Measurements from ENCODE around the gene MAP3K12. TPM values are rescaled to one million over a fixed set of nuclear protein-coding genes. Genes with fewer than 3 reads are reported as not detected.
"Not testable (repeated sequence)": the region's sequence is repeated elsewhere in the genome, so short reads cannot be mapped to it uniquely, and the experiment has no call there.

MAP3K12 gene
- total and polyA plus RNA-seq, 2 donors = 8.3 to 16.3 TPM

DNA sequence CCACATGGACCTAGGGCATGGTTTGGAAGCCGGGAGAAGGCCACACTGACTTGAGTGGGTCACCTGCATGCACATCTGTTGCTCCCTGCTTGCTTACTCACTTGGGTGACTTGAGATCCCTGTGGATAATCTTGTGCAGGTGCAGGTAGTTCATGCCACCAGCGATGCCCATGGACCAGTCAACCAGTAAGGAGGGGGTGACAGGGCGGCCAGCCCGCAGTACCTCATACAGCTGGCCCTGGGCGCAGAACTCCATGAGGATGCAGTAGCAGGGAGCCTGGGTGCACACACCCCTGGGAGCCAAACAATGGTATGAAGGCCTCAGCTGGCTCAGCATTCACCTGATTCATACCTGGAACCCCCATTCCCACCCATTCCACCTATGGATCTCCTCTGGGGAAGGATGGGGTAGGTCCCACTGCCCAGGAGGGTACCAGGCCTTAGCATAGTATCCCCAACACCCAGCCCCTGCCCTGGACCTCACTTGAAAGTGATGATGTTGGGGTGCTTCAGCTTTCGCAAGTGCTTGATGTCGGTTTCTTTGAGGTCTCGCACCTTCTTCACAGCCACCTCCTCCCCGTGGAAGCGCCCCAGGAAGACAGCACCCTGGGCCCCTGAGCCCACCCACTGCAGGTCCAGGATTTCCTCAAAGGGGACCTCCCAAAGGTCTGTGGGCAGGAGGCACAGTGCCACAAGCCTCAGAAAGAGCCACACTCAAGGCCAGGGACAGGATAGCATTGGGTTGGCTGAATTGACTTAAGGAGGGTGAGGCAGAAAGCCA is 13.1 kb downstream of the MAP3K12 start:
- Histone ChIP-seq H3K4me1 (ENCODE audit: control insufficient read depth in 2 of 2, insufficient read depth in 2 of 2, low read length in 2 of 2) (no peaks in the 10 kb centered on the region), H3K36me3 (ENCODE audit: control insufficient read depth in 2 of 2, insufficient read depth in 2 of 2, low read length in 1 of 2) (peaks cover 62 to 64% of the 10 kb centered on the region in 2 donors), H3K27me3 (ENCODE audit: control insufficient read depth in 2 of 2, insufficient read depth in 1 of 2, low read length in 1 of 2) (no peaks in the 10 kb centered on the region), H3K9me3 (ENCODE audit: control insufficient read depth in 2 of 2, insufficient read depth in 1 of 2, low read length in 1 of 2) (no peaks in the 10 kb centered on the region), H3K27ac (ENCODE audit: low read depth in 1 of 2, low read length in 1 of 2) (no peak overlapping the region), H3K4me3 (ENCODE audit: low read length in 2 of 2) (no peak overlapping the region)
- whole genome bisulfite sequencing = 98% methylated on average over 10 of the region's 10 CpGs
- no peak for DNase-seq (ENCODE audit: low read depth in 6 of 9, low spot score in 9 of 9)

DNA sequence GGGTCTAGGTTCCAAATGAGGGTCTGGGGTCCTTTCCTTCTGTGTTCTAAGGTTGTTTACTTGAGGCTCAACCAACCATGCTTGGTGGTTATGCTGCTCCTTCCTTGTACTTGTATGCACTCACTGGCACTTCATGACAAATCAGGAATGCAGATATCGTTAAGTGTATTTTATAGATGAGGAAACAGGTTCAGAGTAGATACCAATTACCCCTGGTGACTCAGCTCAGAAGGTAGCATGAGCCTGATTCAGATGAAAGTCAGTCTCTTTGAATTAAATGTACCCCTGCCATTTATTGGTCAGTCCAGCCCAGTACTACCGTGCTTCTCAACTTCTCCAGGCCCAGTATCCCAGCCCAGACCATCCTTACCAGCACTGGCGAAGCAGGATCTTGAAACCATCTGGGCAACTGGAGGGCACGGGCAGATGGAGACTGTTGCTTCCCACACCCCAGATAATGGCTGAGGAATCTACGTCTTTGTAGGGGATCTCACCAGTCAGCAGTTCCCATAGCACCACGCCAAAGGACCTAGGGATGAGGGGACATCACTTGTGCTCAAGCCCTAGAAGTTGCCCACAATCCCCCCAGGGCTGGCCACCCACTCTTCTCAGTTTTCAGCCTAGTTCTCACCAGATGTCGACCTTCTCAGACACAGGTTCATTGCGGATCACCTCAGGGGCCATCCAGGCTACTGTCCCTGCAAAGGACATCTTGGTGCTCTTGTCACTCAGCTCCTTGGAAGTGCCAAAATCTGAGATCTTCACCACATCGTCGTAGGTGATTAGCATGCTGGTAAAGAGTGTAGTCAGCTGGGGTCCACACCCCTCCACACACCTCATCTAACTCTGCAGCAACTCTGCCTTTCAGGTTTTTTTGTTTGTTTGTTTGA is 14.3 kb downstream of the MAP3K12 start:
- H3K9me3 ChIP-seq (ENCODE audit: control insufficient read depth in 2 of 2, insufficient read depth in 1 of 2, low read length in 1 of 2) = no peaks in the 10 kb centered on the region
- DNase-seq (ENCODE audit: low read depth in 6 of 9, low spot score in 9 of 9) = no peak
- peaks cover 73 to 76% of the 10 kb centered on the region in 2 donors for H3K36me3 ChIP-seq (ENCODE audit: control insufficient read depth in 2 of 2, insufficient read depth in 2 of 2, low read length in 1 of 2)
- H3K4me1 ChIP-seq (ENCODE audit: control insufficient read depth in 2 of 2, insufficient read depth in 2 of 2, low read length in 2 of 2) = no peaks in the 10 kb centered on the region
- no peaks in the 10 kb centered on the region for H3K27me3 ChIP-seq (ENCODE audit: control insufficient read depth in 2 of 2, insufficient read depth in 1 of 2, low read length in 1 of 2)
- H3K4me3 ChIP-seq (ENCODE audit: low read length in 2 of 2) = no peak overlapping the region
- no peak overlapping the region for H3K27ac ChIP-seq (ENCODE audit: low read depth in 1 of 2, low read length in 1 of 2)
- 98% methylated on average over 10 of the region's 10 CpGs for WGBS

DNA sequence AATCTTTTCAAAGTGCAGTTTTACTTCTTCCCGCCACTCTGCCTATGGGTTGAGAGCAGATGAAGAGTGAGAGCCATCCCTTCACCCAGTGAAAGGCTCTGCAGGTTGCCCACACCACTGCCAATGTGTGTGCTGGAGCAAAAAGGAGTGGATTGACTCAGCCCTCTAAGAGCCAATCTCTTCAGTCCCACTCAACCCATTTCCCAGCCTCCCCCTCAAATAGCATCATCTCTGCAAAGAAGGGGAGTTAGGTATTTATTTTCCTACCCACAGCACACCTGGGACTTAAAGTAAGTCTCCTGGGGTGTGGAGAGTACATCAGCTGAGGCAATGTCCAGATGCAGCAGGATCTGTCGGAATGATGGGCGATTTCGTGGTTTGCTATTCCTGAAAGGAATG is 15.3 kb downstream of the MAP3K12 start:
- H3K36me3 ChIP-seq (ENCODE audit: control insufficient read depth in 2 of 2, insufficient read depth in 2 of 2, low read length in 1 of 2) = peaks cover 80 to 86% of the 10 kb centered on the region in 2 donors
- H3K4me1 ChIP-seq (ENCODE audit: control insufficient read depth in 2 of 2, insufficient read depth in 2 of 2, low read length in 2 of 2) = no peaks in the 10 kb centered on the region
- no peak overlapping the region for H3K4me3 ChIP-seq (ENCODE audit: low read length in 2 of 2)
- no peak for DNase-seq (ENCODE audit: low read depth in 6 of 9, low spot score in 9 of 9)
- no peaks in the 10 kb centered on the region for H3K9me3 ChIP-seq (ENCODE audit: control insufficient read depth in 2 of 2, insufficient read depth in 1 of 2, low read length in 1 of 2)
- H3K27ac ChIP-seq (ENCODE audit: low read depth in 1 of 2, low read length in 1 of 2) = no peak overlapping the region
- 97% methylated on average over 4 of the region's 4 CpGs for WGBS
- H3K27me3 ChIP-seq (ENCODE audit: control insufficient read depth in 2 of 2, insufficient read depth in 1 of 2, low read length in 1 of 2) = no peaks in the 10 kb centered on the region

DNA sequence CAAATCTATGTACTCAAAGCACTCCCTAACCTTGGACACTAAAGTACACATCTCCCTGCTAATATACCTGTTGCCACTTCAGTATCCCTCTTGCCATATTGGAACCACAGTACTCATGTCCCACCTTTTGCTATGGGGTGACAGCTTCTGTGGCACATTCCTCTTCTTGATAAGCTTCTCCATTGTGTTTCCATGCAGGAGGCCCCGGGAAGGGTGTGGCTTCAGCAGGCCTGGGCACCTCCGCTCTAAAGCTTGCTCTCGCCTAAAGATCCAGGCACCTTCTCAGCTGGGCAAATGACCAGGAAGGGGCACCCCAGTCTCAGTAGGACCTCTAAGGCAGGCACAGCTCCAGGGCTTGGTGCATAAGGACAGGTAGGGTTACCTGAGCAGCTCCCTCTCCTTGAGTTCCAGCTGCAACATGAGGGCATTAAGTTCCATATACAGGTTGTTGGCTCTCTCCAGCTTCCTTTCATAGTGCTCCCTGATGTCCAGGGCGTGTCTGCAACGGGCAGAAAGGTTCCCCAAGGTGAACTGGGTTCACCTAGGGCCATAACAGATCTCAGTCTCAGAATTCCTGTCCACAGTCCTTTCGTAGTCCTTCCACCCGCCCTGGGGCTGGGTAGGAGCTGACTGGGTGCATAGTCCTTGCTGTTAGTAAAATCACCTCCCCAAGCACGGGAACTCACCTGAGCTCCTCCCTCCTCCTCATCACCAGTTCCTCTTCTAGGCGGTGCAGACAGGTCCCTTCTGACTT is 15.9 kb downstream of the MAP3K12 start:
- no peak for DNase-seq (ENCODE audit: low read depth in 6 of 9, low spot score in 9 of 9)
- Histone ChIP-seq H3K4me1 (ENCODE audit: control insufficient read depth in 2 of 2, insufficient read depth in 2 of 2, low read length in 2 of 2) (no peaks in the 10 kb centered on the region), H3K36me3 (ENCODE audit: control insufficient read depth in 2 of 2, insufficient read depth in 2 of 2, low read length in 1 of 2) (peaks cover 85 to 92% of the 10 kb centered on the region in 2 donors), H3K27me3 (ENCODE audit: control insufficient read depth in 2 of 2, insufficient read depth in 1 of 2, low read length in 1 of 2) (no peaks in the 10 kb centered on the region), H3K27ac (ENCODE audit: low read depth in 1 of 2, low read length in 1 of 2) (no peak overlapping the region), H3K9me3 (ENCODE audit: control insufficient read depth in 2 of 2, insufficient read depth in 1 of 2, low read length in 1 of 2) (no peaks in the 10 kb centered on the region), H3K4me3 (ENCODE audit: low read length in 2 of 2) (no peak overlapping the region)
- 95% methylated on average over 9 of the region's 9 CpGs for WGBS

DNA sequence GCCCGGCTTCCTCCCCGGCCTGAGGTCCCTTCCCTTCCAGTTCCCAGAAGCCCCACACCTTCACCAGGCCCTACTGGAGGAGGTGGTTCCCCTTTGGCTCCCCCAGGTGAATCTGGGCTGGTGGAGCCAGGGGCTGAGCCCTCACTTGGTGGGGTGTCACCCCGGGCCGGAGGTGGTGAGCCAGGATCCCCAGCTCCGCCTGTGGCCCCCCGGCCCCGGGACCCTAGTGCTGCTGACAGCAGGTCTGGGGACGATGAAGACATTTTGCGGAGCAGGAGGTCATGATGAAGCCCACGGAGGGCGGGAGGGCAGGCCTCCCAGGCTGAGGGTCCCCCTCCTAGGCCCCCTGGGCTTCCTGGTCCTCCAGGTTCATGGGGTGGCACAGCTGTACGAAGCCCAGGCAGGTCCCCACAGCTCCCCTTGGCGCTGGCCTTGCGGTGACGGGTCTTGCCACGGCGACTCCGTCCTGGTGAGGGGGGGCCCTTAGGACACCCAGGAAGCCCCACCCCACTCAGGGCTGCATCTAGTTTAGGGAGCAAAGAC is 16.6 kb downstream of the MAP3K12 start:
- H3K27me3 ChIP-seq (ENCODE audit: control insufficient read depth in 2 of 2, insufficient read depth in 1 of 2, low read length in 1 of 2) = no peaks in the 10 kb centered on the region
- H3K4me1 ChIP-seq (ENCODE audit: control insufficient read depth in 2 of 2, insufficient read depth in 2 of 2, low read length in 2 of 2) = no peaks in the 10 kb centered on the region
- DNase-seq (ENCODE audit: low read depth in 6 of 9, low spot score in 9 of 9) = no peak
- peaks cover 88 to 96% of the 10 kb centered on the region in 2 donors for H3K36me3 ChIP-seq (ENCODE audit: control insufficient read depth in 2 of 2, insufficient read depth in 2 of 2, low read length in 1 of 2)
- H3K4me3 ChIP-seq (ENCODE audit: low read length in 2 of 2) = no peak overlapping the region
- no peaks in the 10 kb centered on the region for H3K9me3 ChIP-seq (ENCODE audit: control insufficient read depth in 2 of 2, insufficient read depth in 1 of 2, low read length in 1 of 2)
- WGBS = 97% methylated on average over 18 of the region's 18 CpGs
- H3K27ac ChIP-seq (ENCODE audit: low read depth in 1 of 2, low read length in 1 of 2) = no peak overlapping the region

DNA sequence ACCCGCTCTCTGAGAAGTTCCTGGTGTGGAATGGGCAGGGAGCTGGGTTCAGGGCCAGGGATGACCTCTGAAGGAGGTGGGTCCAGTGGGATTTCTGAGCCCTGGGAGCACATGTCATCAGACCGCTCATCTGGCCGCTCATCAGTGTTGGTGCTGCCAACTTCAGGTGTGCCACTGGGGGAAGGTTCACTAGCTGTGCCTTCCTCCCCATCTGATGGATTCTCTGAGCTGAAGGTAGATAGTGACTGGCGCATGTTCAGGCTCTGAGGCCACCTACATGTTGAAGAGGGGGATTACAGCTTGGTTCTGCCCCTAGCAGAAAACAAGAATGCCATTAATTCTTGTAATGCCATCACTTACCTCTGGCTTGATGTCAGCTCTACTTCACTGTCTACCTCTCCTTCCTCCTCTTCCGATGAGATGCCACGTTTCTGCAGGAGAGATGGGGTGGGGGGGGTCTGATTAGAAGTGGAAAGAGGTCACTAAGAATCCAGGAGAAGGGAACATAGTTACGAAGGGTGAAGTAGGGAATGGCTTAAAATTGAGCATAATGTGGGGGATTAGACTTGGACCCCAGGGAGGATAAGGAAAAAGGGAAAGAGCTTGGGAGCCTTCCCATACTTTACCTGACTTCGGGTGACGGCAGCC is 17.2 kb downstream of the MAP3K12 start:
- 97% methylated on average over 9 of the region's 9 CpGs for WGBS
- no peak for DNase-seq (ENCODE audit: low read depth in 6 of 9, low spot score in 9 of 9)
- H3K9me3 ChIP-seq (ENCODE audit: control insufficient read depth in 2 of 2, insufficient read depth in 1 of 2, low read length in 1 of 2) = no peaks in the 10 kb centered on the region
- peaks cover 84 to 95% of the 10 kb centered on the region in 2 donors for H3K36me3 ChIP-seq (ENCODE audit: control insufficient read depth in 2 of 2, insufficient read depth in 2 of 2, low read length in 1 of 2)
- H3K4me1 ChIP-seq (ENCODE audit: control insufficient read depth in 2 of 2, insufficient read depth in 2 of 2, low read length in 2 of 2) = no peaks in the 10 kb centered on the region
- H3K27me3 ChIP-seq (ENCODE audit: control insufficient read depth in 2 of 2, insufficient read depth in 1 of 2, low read length in 1 of 2) = no peaks in the 10 kb centered on the region
- no peak overlapping the region for H3K4me3 ChIP-seq (ENCODE audit: low read length in 2 of 2)
- no peak overlapping the region for H3K27ac ChIP-seq (ENCODE audit: low read depth in 1 of 2, low read length in 1 of 2)

DNA sequence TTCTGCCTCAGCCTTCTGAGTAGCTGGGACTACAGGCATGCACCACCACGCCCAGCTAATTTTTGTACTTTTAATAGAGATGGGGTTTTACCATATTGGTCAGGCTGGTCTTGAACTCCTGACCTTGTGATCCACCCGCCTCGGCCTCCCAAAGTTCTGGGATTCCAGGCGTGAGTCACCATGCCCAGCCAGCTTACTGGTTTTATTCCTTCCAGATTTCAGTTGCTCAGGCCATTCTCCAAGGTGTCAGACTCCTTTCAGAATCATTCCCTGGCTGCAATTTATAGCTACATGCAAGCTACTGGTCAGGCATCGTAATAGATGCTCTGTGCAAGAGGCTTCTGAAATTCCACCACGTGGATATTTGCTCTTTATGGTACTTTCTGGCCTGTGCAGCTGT is 17.8 kb downstream of the MAP3K12 start:
- not testable (repeated sequence) for H3K27me3 ChIP-seq (ENCODE audit: control insufficient read depth in 2 of 2, insufficient read depth in 1 of 2, low read length in 1 of 2); DNase-seq (ENCODE audit: low read depth in 6 of 9, low spot score in 9 of 9); H3K27ac ChIP-seq (ENCODE audit: low read depth in 1 of 2, low read length in 1 of 2); H3K9me3 ChIP-seq (ENCODE audit: control insufficient read depth in 2 of 2, insufficient read depth in 1 of 2, low read length in 1 of 2); H3K4me1 ChIP-seq (ENCODE audit: control insufficient read depth in 2 of 2, insufficient read depth in 2 of 2, low read length in 2 of 2); H3K4me3 ChIP-seq (ENCODE audit: low read length in 2 of 2)
- 95% methylated on average over 6 of the region's 6 CpGs for whole genome bisulfite sequencing
- peaks cover 84 to 95% of the 10 kb centered on the region in 2 donors for H3K36me3 ChIP-seq (ENCODE audit: control insufficient read depth in 2 of 2, insufficient read depth in 2 of 2, low read length in 1 of 2)

DNA sequence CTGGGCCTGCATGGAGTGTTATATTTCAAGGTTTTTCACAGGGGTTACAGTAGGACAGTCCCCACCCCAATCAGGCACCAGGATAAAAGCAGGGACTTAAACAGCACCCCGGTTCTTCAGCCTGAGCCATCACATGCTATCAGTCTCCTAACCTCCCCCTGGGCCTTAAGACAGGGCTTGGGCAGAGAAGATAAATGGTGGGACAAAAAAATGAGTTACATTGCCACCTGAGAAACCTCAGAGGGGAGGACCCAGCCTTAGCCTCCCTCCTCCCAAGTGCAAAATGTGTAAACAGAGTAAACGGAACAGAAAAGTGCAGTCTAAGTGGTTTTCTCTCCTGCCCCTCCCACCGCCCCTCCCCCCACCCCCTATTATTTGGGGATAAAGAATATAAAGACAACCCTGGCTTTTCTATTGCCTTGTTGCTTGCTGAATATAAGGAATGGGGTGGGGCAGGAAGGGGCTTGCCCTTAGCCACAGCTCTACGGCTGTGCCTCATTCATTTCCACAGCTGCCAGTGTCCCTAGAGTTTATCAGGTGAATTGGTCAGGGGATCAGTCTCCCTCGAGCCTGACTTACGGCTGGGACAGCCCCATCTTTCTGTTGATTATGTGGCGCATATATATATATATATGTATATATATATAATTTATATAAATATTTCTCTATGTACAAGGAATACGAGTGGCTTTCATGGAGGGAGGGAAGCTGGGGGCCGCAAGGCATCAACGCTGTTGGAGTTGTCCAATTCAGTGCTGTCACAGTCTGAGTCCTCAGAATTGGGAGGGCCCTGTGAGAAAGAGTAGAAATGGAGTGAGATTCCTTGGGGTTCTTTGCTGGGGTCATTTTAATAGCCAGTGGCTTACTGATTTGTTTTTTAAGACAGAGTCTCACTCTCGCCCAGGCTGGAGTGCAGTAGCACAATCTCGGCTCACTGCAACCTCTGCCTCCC is 18.5 kb downstream of the MAP3K12 start:
- H3K36me3 ChIP-seq (ENCODE audit: control insufficient read depth in 2 of 2, insufficient read depth in 2 of 2, low read length in 1 of 2) = peaks cover 84 to 95% of the 10 kb centered on the region in 2 donors
- H3K4me3 ChIP-seq (ENCODE audit: low read length in 2 of 2) = no peak overlapping the region
- no peak for DNase-seq (ENCODE audit: low read depth in 6 of 9, low spot score in 9 of 9)
- no peaks in the 10 kb centered on the region for H3K9me3 ChIP-seq (ENCODE audit: control insufficient read depth in 2 of 2, insufficient read depth in 1 of 2, low read length in 1 of 2)
- WGBS = 93% methylated on average over 12 of the region's 12 CpGs
- H3K4me1 ChIP-seq (ENCODE audit: control insufficient read depth in 2 of 2, insufficient read depth in 2 of 2, low read length in 2 of 2) = no peaks in the 10 kb centered on the region
- no peaks in the 10 kb centered on the region for H3K27me3 ChIP-seq (ENCODE audit: control insufficient read depth in 2 of 2, insufficient read depth in 1 of 2, low read length in 1 of 2)
- no peak overlapping the region for H3K27ac ChIP-seq (ENCODE audit: low read depth in 1 of 2, low read length in 1 of 2)

All from thymus (tissue), 11 donors.